Suprapubic skin (tissue), 4 donors: ENCODE measurements around the gene CMC1. TPM values are rescaled to one million over a fixed set of nuclear protein-coding genes. Genes with fewer than 3 reads are reported as not detected.

Experiments
- DNase-seq, 2 donors: peaks; one replicate each; pipeline ENCODE4 v3.0.0-alpha.2; 2019; ENCODE audit warnings: low spot score in 2 of 2
- H3K27ac ChIP-seq: fragments of 200-600 bp; sonication (generic); one replicate; pipeline ENCODE4 v1.5.1; 2019
- H3K27me3 ChIP-seq: fragments of 200-600 bp; sonication (generic); one replicate; pipeline ENCODE4 v1.5.1; 2019
- H3K36me3 ChIP-seq: fragments of 200-600 bp; sonication (generic); one replicate; pipeline ENCODE4 v1.5.1; 2019
- H3K4me1 ChIP-seq: fragments of 200-600 bp; sonication (generic); one replicate; pipeline ENCODE4 v1.5.1; 2019
- H3K4me3 ChIP-seq: fragments of 200-600 bp; sonication (generic); one replicate; pipeline ENCODE4 v1.5.1; 2019; ENCODE audit warnings: mild to moderate bottlenecking
- H3K9me3 ChIP-seq: fragments of 200-600 bp; sonication (generic); one replicate; pipeline ENCODE4 v1.5.1; 2019
- CTCF ChIP-seq, 2 donors: fragments of 200-600 bp in 1 of 2; fragments of 450-650 bp in 1 of 2; sonication (generic) in 1 of 2; IDR thresholded peaks; one replicate each; pipeline ENCODE4 v1.5.1; 2016 to 2019; ENCODE audit warnings: antibody characterized with exemption in 2 of 2, mild to moderate bottlenecking in 1 of 2, moderate library complexity in 1 of 2
- EP300 ChIP-seq: sonication (generic); formaldehyde crosslinking; IDR thresholded peaks from one replicate; pipeline ENCODE4 v1.6.1; 2017; ENCODE audit warnings: antibody characterized with exemption
- POLR2A ChIP-seq, 2 donors: fragments of 450-650 bp; IDR thresholded peaks; one replicate each; pipeline ENCODE4 v1.6.1; 2017; ENCODE audit warnings: antibody characterized with exemption in 2 of 2, mild to moderate bottlenecking in 2 of 2, moderate library complexity in 2 of 2
- POLR2AphosphoS5 ChIP-seq, 3 donors: sonication (generic); formaldehyde crosslinking; IDR thresholded peaks; one replicate each; pipeline ENCODE4 v1.6.1; 2017; ENCODE audit warnings: antibody characterized with exemption in 3 of 3
- WGBS: methylation state at CpG from one replicate; pipeline ENCODE4 v1.1.5; 2018; 5-methylcytosine and 5-hydroxymethylcytosine counted together
- total RNA-seq, 4 donors: library from RNA; depleted of rRNA; stranded (reverse); fragments of >200 nt; gene quantifications; one replicate each; pipeline ENCODE4 v1.1.0, GENCODE V29; 2016

The CMC1 gene
- total RNA-seq, 4 donors from 2014 or later: 8.0 to 15.5 (median 10.3) TPM

- Histone ChIP-seq H3K4me3 (no peak overlapping the region), H3K4me1 (no peaks in the 10 kb centered on the region), H3K27ac (no peak overlapping the region), H3K27me3 (no peaks in the 10 kb centered on the region), H3K36me3 (no peaks in the 10 kb centered on the region), H3K9me3 (peaks cover 7% of the 10 kb centered on the region)
- 83% methylated on average over 3 of the region's 3 CpGs for WGBS
- TF ChIP-seq EP300: no peak
- no peak for TF ChIP-seq POLR2A (IDR thresholded peaks at IDR 0.05)
- no peak for TF ChIP-seq CTCF (IDR thresholded peaks at IDR 0.05)
- TF ChIP-seq POLR2AphosphoS5 (IDR thresholded peaks at IDR 0.05): no peak
- no peak for DNase-seq
These were observed 23.1 kb upstream of the CMC1 start for GRCh38 chr3:28218071-28218916.

DNA sequence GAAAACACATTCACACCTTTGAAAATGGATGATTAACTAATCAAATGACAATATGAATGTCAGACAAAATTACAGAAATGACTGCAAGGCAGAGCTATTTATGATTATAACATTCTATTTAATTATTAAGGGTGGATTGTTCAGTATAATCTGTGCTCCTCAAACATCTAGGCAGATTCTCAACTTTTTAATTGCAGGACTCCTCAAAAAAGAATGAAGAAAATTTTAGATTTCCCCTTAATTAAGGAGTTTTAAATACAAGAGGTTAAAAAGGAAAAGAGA, 22.6 kb upstream of the CMC1 start:
- DNase-seq: no peak
- H3K4me3 ChIP-seq: no peak overlapping the region
- no peaks in the 10 kb centered on the region for H3K36me3 ChIP-seq
- H3K27ac ChIP-seq: no peak overlapping the region
- H3K9me3 ChIP-seq: peaks cover 7% of the 10 kb centered on the region
- TF ChIP-seq EP300: no peak
- TF ChIP-seq POLR2AphosphoS5 (IDR thresholded peaks at IDR 0.05): no peak
- no peak for TF ChIP-seq POLR2A (IDR thresholded peaks at IDR 0.05)
- no peak for TF ChIP-seq CTCF (IDR thresholded peaks at IDR 0.05)
- no peaks in the 10 kb centered on the region for H3K4me1 ChIP-seq
- H3K27me3 ChIP-seq: no peaks in the 10 kb centered on the region

- H3K4me1 ChIP-seq: no peaks in the 10 kb centered on the region
- H3K27ac ChIP-seq: no peak overlapping the region
- H3K9me3 ChIP-seq: no peaks in the 10 kb centered on the region
- no peak for DNase-seq
- no peaks in the 10 kb centered on the region for H3K27me3 ChIP-seq
- no peak overlapping the region for H3K4me3 ChIP-seq
- WGBS: 97% methylated on average over 4 of the region's 4 CpGs
- TF ChIP-seq EP300 (no peak), CTCF (IDR thresholded peaks at IDR 0.05) (no peak), POLR2A (IDR thresholded peaks at IDR 0.05) (no peak), POLR2AphosphoS5 (IDR thresholded peaks at IDR 0.05) (no peak)
- no peaks in the 10 kb centered on the region for H3K36me3 ChIP-seq
These were observed 17.0 kb upstream of the CMC1 start for GRCh38 chr3:28224430-28224829.

- TF ChIP-seq POLR2AphosphoS5 (IDR thresholded peaks at IDR 0.05) (no peak), CTCF (IDR thresholded peaks at IDR 0.05) (no peak), EP300 (no peak), POLR2A (IDR thresholded peaks at IDR 0.05) (no peak)
- 86% methylated on average over 3 of the region's 3 CpGs for WGBS
- Histone ChIP-seq H3K36me3 (no peaks in the 10 kb centered on the region), H3K27me3 (no peaks in the 10 kb centered on the region), H3K4me3 (no peak overlapping the region), H3K27ac (no peak overlapping the region), H3K4me1 (no peaks in the 10 kb centered on the region), H3K9me3 (no peaks in the 10 kb centered on the region)
- no peak for DNase-seq
These were observed 15.4 kb upstream of the CMC1 start for GRCh38 chr3:28226020-28226419.

DNA sequence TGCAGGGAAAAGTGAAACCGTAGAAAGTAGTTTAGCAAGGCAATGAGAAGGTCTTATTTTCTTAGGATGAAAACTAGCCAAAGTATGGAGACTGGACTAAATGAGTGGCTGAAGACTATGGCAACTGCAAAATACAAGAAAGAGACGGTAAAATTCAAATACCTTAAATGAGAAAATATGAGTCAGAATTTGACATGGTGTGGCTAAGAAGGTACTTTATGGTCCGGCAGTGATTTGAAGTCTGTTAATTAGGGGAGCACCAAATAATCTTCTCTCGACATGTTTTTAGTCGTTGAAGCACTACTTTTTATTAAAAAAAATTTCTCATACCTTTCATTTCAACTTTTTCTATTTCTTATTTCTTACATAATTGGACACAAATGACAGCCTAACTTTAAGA, 12.8 kb upstream of the CMC1 start:
- Histone ChIP-seq H3K4me1 (no peaks in the 10 kb centered on the region), H3K36me3 (no peaks in the 10 kb centered on the region), H3K4me3 (no peak overlapping the region), H3K27ac (no peak overlapping the region), H3K27me3 (no peaks in the 10 kb centered on the region), H3K9me3 (no peaks in the 10 kb centered on the region)
- 91% methylated on average over 5 of the region's 5 CpGs for WGBS
- no peak for DNase-seq
- TF ChIP-seq CTCF (IDR thresholded peaks at IDR 0.05) (no peak), POLR2A (IDR thresholded peaks at IDR 0.05) (no peak), POLR2AphosphoS5 (IDR thresholded peaks at IDR 0.05) (no peak), EP300 (no peak)
